ENCODE measurements around the gene TTC29.

DNA sequence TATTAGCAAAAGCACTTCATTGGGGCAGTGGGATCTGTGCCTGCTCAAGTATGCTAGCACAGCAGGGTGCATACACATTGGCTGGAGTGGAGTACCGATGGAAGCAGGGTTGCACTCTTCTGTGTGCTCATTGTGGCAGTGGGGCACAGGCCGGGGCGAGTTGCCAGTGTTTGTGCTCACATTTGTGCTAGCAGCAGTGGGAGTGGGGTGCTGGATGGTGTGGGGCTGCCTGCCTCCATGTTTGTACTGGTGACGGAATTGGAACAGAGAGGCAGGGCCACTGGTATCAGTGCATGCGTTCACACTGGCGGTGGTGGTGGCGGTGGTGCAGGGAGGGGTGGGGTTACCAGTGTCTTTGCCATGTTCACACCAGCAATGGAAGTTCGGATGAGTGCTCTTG lies 169.0 kb downstream of the TTC29 start:
- TF ChIP-seq, protein P1, sequence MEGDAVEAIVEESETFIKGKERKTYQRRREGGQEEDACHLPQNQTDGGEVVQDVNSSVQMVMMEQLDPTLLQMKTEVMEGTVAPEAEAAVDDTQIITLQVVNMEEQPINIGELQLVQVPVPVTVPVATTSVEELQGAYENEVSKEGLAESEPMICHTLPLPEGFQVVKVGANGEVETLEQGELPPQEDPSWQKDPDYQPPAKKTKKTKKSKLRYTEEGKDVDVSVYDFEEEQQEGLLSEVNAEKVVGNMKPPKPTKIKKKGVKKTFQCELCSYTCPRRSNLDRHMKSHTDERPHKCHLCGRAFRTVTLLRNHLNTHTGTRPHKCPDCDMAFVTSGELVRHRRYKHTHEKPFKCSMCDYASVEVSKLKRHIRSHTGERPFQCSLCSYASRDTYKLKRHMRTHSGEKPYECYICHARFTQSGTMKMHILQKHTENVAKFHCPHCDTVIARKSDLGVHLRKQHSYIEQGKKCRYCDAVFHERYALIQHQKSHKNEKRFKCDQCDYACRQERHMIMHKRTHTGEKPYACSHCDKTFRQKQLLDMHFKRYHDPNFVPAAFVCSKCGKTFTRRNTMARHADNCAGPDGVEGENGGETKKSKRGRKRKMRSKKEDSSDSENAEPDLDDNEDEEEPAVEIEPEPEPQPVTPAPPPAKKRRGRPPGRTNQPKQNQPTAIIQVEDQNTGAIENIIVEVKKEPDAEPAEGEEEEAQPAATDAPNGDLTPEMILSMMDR (IDR thresholded peaks at IDR 0.05) = no peak
- TF ChIP-seq ZFX (IDR thresholded peaks at IDR 0.05; ENCODE audit: borderline replicate concordance) = no peak
